ENCODE results near the gene STK24. TPM values are rescaled to one million over a fixed set of nuclear protein-coding genes. Genes with fewer than 3 reads are reported as not detected.
A peak's percentile ranks its signal among the peaks of the same experiment; 100 is the strongest.
"Not testable (repeated sequence)": the region's sequence is repeated elsewhere in the genome, so short reads cannot be mapped to it uniquely, and the experiment has no call there.

STK24 gene
- polyA plus RNA-seq, 2 donors, result 104 to 122 TPM

GRCh38 chr13:98599502-98600328, 22.8 kb upstream of the STK24 start:
- WGBS, 2 donors, result 54 to 62% methylated on average over 2 of the region's 2 CpGs
- H3K4me3 ChIP-seq (ENCODE audit: low read depth in 1 of 2, low read length in 2 of 2), result no peak overlapping the region
- no peaks in the 10 kb centered on the region for H3K27me3 ChIP-seq (ENCODE audit: control insufficient read depth in 1 of 2, insufficient read depth in 2 of 2, low read length in 2 of 2)
- no peaks in the 10 kb centered on the region for H3K4me1 ChIP-seq (ENCODE audit: control insufficient read depth in 2 of 2, insufficient read depth in 2 of 2, low read length in 1 of 2)
- H3K27ac ChIP-seq (ENCODE audit: low read depth in 2 of 2, low read length in 1 of 2), result no peak overlapping the region
- H3K9me3 ChIP-seq (ENCODE audit: control insufficient read depth in 2 of 2, insufficient read depth in 1 of 2, low read depth in 1 of 2, low read length in 1 of 2), result no peaks in the 10 kb centered on the region
- H3K36me3 ChIP-seq (ENCODE audit: control insufficient read depth in 2 of 2, insufficient read depth in 2 of 2, low read length in 1 of 2), result no peaks in the 10 kb centered on the region

- WGBS, 2 donors, result 41 to 54% methylated on average over 4 of the region's 4 CpGs
- no peaks in the 10 kb centered on the region for H3K9me3 ChIP-seq (ENCODE audit: control insufficient read depth in 2 of 2, insufficient read depth in 1 of 2, low read depth in 1 of 2, low read length in 1 of 2)
- no peak overlapping the region for H3K4me3 ChIP-seq (ENCODE audit: low read depth in 1 of 2, low read length in 2 of 2)
- H3K36me3 ChIP-seq (ENCODE audit: control insufficient read depth in 2 of 2, insufficient read depth in 2 of 2, low read length in 1 of 2), result no peaks in the 10 kb centered on the region
- no peaks in the 10 kb centered on the region for H3K27me3 ChIP-seq (ENCODE audit: control insufficient read depth in 1 of 2, insufficient read depth in 2 of 2, low read length in 2 of 2)
- H3K4me1 ChIP-seq (ENCODE audit: control insufficient read depth in 2 of 2, insufficient read depth in 2 of 2, low read length in 1 of 2), result no peaks in the 10 kb centered on the region
- H3K27ac ChIP-seq (ENCODE audit: low read depth in 2 of 2, low read length in 1 of 2), result no peak overlapping the region
These were observed 21.1 kb upstream of the STK24 start for GRCh38 chr13:98598043-98598442.

- Histone ChIP-seq H3K4me1 (ENCODE audit: control insufficient read depth in 2 of 2, insufficient read depth in 2 of 2, low read length in 1 of 2) (no peaks in the 10 kb centered on the region), H3K36me3 (ENCODE audit: control insufficient read depth in 2 of 2, insufficient read depth in 2 of 2, low read length in 1 of 2) (no peaks in the 10 kb centered on the region), H3K4me3 (ENCODE audit: low read depth in 1 of 2, low read length in 2 of 2) (no peak overlapping the region), H3K27me3 (ENCODE audit: control insufficient read depth in 1 of 2, insufficient read depth in 2 of 2, low read length in 2 of 2) (no peaks in the 10 kb centered on the region), H3K9me3 (ENCODE audit: control insufficient read depth in 2 of 2, insufficient read depth in 1 of 2, low read depth in 1 of 2, low read length in 1 of 2) (no peaks in the 10 kb centered on the region), H3K27ac (ENCODE audit: low read depth in 2 of 2, low read length in 1 of 2) (no peak overlapping the region)
- WGBS, 2 donors, result 91 to 94% methylated on average over 3 of the region's 3 CpGs
These were observed 18.2 kb upstream of the STK24 start for GRCh38 chr13:98595134-98595533.

GRCh38 chr13:98592362-98592732, 15.4 kb upstream of the STK24 start:
- H3K9me3 ChIP-seq (ENCODE audit: control insufficient read depth in 2 of 2, insufficient read depth in 1 of 2, low read depth in 1 of 2, low read length in 1 of 2), result no peaks in the 10 kb centered on the region
- H3K4me3 ChIP-seq (ENCODE audit: low read depth in 1 of 2, low read length in 2 of 2), result no peak overlapping the region
- peak overlapping the region in 1 of 2 donors; percentile 54 for H3K27ac ChIP-seq (ENCODE audit: low read depth in 2 of 2, low read length in 1 of 2)
- H3K27me3 ChIP-seq (ENCODE audit: control insufficient read depth in 1 of 2, insufficient read depth in 2 of 2, low read length in 2 of 2), result no peaks in the 10 kb centered on the region
- WGBS, 2 donors, result 69 to 74% methylated on average over 5 of the region's 5 CpGs
- no peaks in the 10 kb centered on the region for H3K4me1 ChIP-seq (ENCODE audit: control insufficient read depth in 2 of 2, insufficient read depth in 2 of 2, low read length in 1 of 2)
- H3K36me3 ChIP-seq (ENCODE audit: control insufficient read depth in 2 of 2, insufficient read depth in 2 of 2, low read length in 1 of 2), result no peaks in the 10 kb centered on the region

GRCh38 chr13:98591721-98592361, 14.9 kb upstream of the STK24 start:
- Histone ChIP-seq H3K4me3 (ENCODE audit: low read depth in 1 of 2, low read length in 2 of 2) (no peak overlapping the region), H3K27ac (ENCODE audit: low read depth in 2 of 2, low read length in 1 of 2) (no peak overlapping the region), H3K27me3 (ENCODE audit: control insufficient read depth in 1 of 2, insufficient read depth in 2 of 2, low read length in 2 of 2) (no peaks in the 10 kb centered on the region), H3K36me3 (ENCODE audit: control insufficient read depth in 2 of 2, insufficient read depth in 2 of 2, low read length in 1 of 2) (no peaks in the 10 kb centered on the region), H3K9me3 (ENCODE audit: control insufficient read depth in 2 of 2, insufficient read depth in 1 of 2, low read depth in 1 of 2, low read length in 1 of 2) (no peaks in the 10 kb centered on the region), H3K4me1 (ENCODE audit: control insufficient read depth in 2 of 2, insufficient read depth in 2 of 2, low read length in 1 of 2) (no peaks in the 10 kb centered on the region)
- 86 to 91% methylated on average over 2 of the region's 2 CpGs for WGBS, 2 donors

- not testable (repeated sequence) for H3K4me1 ChIP-seq (ENCODE audit: control insufficient read depth in 2 of 2, insufficient read depth in 2 of 2, low read length in 1 of 2); H3K27ac ChIP-seq (ENCODE audit: low read depth in 2 of 2, low read length in 1 of 2); H3K36me3 ChIP-seq (ENCODE audit: control insufficient read depth in 2 of 2, insufficient read depth in 2 of 2, low read length in 1 of 2); H3K9me3 ChIP-seq (ENCODE audit: control insufficient read depth in 2 of 2, insufficient read depth in 1 of 2, low read depth in 1 of 2, low read length in 1 of 2); H3K4me3 ChIP-seq (ENCODE audit: low read depth in 1 of 2, low read length in 2 of 2); H3K27me3 ChIP-seq (ENCODE audit: control insufficient read depth in 1 of 2, insufficient read depth in 2 of 2, low read length in 2 of 2)
- 95 to 97% methylated on average over 6 of the region's 6 CpGs for WGBS, 2 donors
These were observed 13.6 kb upstream of the STK24 start for GRCh38 chr13:98590471-98590870.

GRCh38 chr13:98589516-98589915, 12.6 kb upstream of the STK24 start:
- not testable (repeated sequence) for H3K4me1 ChIP-seq (ENCODE audit: control insufficient read depth in 2 of 2, insufficient read depth in 2 of 2, low read length in 1 of 2); H3K27ac ChIP-seq (ENCODE audit: low read depth in 2 of 2, low read length in 1 of 2); H3K27me3 ChIP-seq (ENCODE audit: control insufficient read depth in 1 of 2, insufficient read depth in 2 of 2, low read length in 2 of 2); H3K4me3 ChIP-seq (ENCODE audit: low read depth in 1 of 2, low read length in 2 of 2); H3K36me3 ChIP-seq (ENCODE audit: control insufficient read depth in 2 of 2, insufficient read depth in 2 of 2, low read length in 1 of 2); H3K9me3 ChIP-seq (ENCODE audit: control insufficient read depth in 2 of 2, insufficient read depth in 1 of 2, low read depth in 1 of 2, low read length in 1 of 2)
- 92 to 95% methylated on average over 12 of the region's 12 CpGs for WGBS, 2 donors

- peak overlapping the region in 1 of 2 donors; percentile 48 for H3K27ac ChIP-seq (ENCODE audit: low read depth in 2 of 2, low read length in 1 of 2)
- 80 to 81% methylated on average over 4 of the region's 4 CpGs for WGBS, 2 donors
- H3K4me1 ChIP-seq (ENCODE audit: control insufficient read depth in 2 of 2, insufficient read depth in 2 of 2, low read length in 1 of 2), result peaks cover 8% of the 10 kb centered on the region in 2 donors
These were observed 9.8 kb upstream of the STK24 start for GRCh38 chr13:98586400-98587345.

GRCh38 chr13:98585946-98586345, 9.0 kb upstream of the STK24 start:
- H3K4me1 ChIP-seq (ENCODE audit: control insufficient read depth in 2 of 2, insufficient read depth in 2 of 2, low read length in 1 of 2), result peaks cover 8 to 9% of the 10 kb centered on the region in 2 donors
- no peak overlapping the region for H3K4me3 ChIP-seq (ENCODE audit: low read depth in 1 of 2, low read length in 2 of 2)
- no peaks in the 10 kb centered on the region for H3K27me3 ChIP-seq (ENCODE audit: control insufficient read depth in 1 of 2, insufficient read depth in 2 of 2, low read length in 2 of 2)
- WGBS, 2 donors, result 55 to 78% methylated on average over 3 of the region's 3 CpGs
- H3K27ac ChIP-seq (ENCODE audit: low read depth in 2 of 2, low read length in 1 of 2), result no peak overlapping the region
- H3K9me3 ChIP-seq (ENCODE audit: control insufficient read depth in 2 of 2, insufficient read depth in 1 of 2, low read depth in 1 of 2, low read length in 1 of 2), result no peaks in the 10 kb centered on the region
- no peaks in the 10 kb centered on the region for H3K36me3 ChIP-seq (ENCODE audit: control insufficient read depth in 2 of 2, insufficient read depth in 2 of 2, low read length in 1 of 2)

More at GRCh38 chr13:98586400-98587345, 9.8 kb upstream of the STK24 start:
- Histone ChIP-seq H3K27me3 (ENCODE audit: control insufficient read depth in 1 of 2, insufficient read depth in 2 of 2, low read length in 2 of 2) (no peaks in the 10 kb centered on the region), H3K4me3 (ENCODE audit: low read depth in 1 of 2, low read length in 2 of 2) (no peak overlapping the region), H3K36me3 (ENCODE audit: control insufficient read depth in 2 of 2, insufficient read depth in 2 of 2, low read length in 1 of 2) (no peaks in the 10 kb centered on the region), H3K9me3 (ENCODE audit: control insufficient read depth in 2 of 2, insufficient read depth in 1 of 2, low read depth in 1 of 2, low read length in 1 of 2) (no peaks in the 10 kb centered on the region)
